ENCODE results near the gene CDC42BPA. TPM values are rescaled to one million over a fixed set of nuclear protein-coding genes. Genes with fewer than 3 reads are reported as not detected.

Gene CDC42BPA
- total and polyA plus RNA-seq, 2 of the 13 experiments (the other 11 are each of a cell fraction or from before 2014, with no cell fraction given) = 6.5 to 16.0 TPM

GRCh38 chr1:226974544-226975258 lies 343.6 kb downstream of the CDC42BPA start (continued):
- TF ChIP-seq ZNF800 (CRISPR knock-in tag; IDR thresholded peaks at IDR 0.05) = no peak
- no peak for TF ChIP-seq ZNF24 (IDR thresholded peaks at IDR 0.05)
- no peak for TF ChIP-seq ZFP36 (IDR thresholded peaks at IDR 0.05; ENCODE audit: borderline replicate concordance, low read depth, low read length, partially characterized antibody)
- no peak for TF ChIP-seq PAWR (CRISPR knock-in tag; IDR thresholded peaks at IDR 0.05; ENCODE audit: borderline replicate concordance)
- peak; percentile 39; the same call in 1 of the 2 replicates for TF ChIP-seq ELF3 (CRISPR knock-in tag; IDR thresholded peaks at IDR 0.05)
- TF ChIP-seq BCL3 (CRISPR knock-in tag; IDR thresholded peaks at IDR 0.05) = no peak
- no peak for TF ChIP-seq CC2D1A (CRISPR knock-in tag; IDR thresholded peaks at IDR 0.05)
- TF ChIP-seq ATF5 (CRISPR knock-in tag; IDR thresholded peaks at IDR 0.05; ENCODE audit: low read depth) = no peak
- no peak for TF ChIP-seq ZNF180 (CRISPR knock-in tag; IDR thresholded peaks at IDR 0.05; ENCODE audit: borderline replicate concordance, low read depth)
- no peak for TF ChIP-seq RBAK (CRISPR knock-in tag; IDR thresholded peaks at IDR 0.05)
- no peak for TF ChIP-seq ZNF431 (CRISPR knock-in tag; IDR thresholded peaks at IDR 0.05; ENCODE audit: borderline replicate concordance, low read depth)
- no peak for TF ChIP-seq CERS6 (CRISPR knock-in tag; IDR thresholded peaks at IDR 0.05)
- no peak for TF ChIP-seq NFIB (CRISPR knock-in tag; IDR thresholded peaks at IDR 0.05; ENCODE audit: borderline replicate concordance)
- no peak for TF ChIP-seq ZNF362 (CRISPR knock-in tag; IDR thresholded peaks at IDR 0.05; ENCODE audit: borderline replicate concordance)
- TF ChIP-seq ZNF382 (CRISPR knock-in tag; IDR thresholded peaks at IDR 0.05; ENCODE audit: borderline replicate concordance) = no peak
- TF ChIP-seq ZNF850 (CRISPR knock-in tag; conservative IDR thresholded peaks at IDR 0.05) = no peak
- no peak for TF ChIP-seq ZNF609 (CRISPR knock-in tag; IDR thresholded peaks at IDR 0.05; ENCODE audit: borderline replicate concordance)
- TF ChIP-seq SNAPC2 (CRISPR knock-in tag; IDR thresholded peaks at IDR 0.05) = no peak
